HG02885 (cell line): ENCODE measurements around the gene KRTAP24-1.

Source experiments
- ATAC-seq: cut with Tn5 transposase; IDR thresholded peaks from one replicate; pipeline ENCODE4 v1.9.1; 2021; ENCODE audit warnings: mild to moderate bottlenecking; ENCODE audit not compliant: unreplicated experiment, poor library complexity

Gene KRTAP24-1, protein sequence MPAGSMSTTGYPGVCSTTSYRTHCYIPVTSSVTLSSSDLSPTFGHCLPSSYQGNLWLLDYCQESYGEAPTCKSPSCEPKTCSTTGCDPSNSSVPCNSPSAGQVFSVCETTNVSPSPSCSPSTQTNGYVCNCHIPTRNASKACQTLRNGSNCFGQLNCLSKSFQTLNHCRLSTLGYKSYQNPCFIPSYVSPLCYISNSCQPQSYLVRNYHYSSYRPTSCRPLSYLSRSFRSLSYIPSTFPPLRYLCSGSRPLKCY

DNA sequence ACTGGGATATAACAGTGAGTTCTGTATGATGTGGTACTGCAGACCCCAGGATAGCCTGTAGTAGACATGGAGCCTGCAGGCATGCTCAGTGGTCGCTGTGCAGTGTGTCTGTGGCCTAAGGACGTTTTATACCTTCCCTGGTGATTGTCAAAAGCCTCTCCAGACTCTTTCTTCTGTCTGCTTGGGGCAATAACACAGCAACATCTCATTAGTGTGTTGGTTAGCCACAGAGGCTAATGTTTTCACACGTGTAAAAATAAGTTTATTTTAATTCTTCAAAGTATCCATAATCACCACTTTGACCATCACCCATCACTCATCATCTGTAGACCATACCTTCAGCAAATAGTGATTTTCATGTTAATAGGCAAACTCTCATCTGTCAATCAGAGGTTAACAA, at the start of gene KRTAP24-1:
Gene KRTAP24-1 (minus strand): TSS at position 101 of the 400 bp plus-strand sequence. CDS start 18 bp downstream, at position 83.
- no peak for ATAC-seq

DNA sequence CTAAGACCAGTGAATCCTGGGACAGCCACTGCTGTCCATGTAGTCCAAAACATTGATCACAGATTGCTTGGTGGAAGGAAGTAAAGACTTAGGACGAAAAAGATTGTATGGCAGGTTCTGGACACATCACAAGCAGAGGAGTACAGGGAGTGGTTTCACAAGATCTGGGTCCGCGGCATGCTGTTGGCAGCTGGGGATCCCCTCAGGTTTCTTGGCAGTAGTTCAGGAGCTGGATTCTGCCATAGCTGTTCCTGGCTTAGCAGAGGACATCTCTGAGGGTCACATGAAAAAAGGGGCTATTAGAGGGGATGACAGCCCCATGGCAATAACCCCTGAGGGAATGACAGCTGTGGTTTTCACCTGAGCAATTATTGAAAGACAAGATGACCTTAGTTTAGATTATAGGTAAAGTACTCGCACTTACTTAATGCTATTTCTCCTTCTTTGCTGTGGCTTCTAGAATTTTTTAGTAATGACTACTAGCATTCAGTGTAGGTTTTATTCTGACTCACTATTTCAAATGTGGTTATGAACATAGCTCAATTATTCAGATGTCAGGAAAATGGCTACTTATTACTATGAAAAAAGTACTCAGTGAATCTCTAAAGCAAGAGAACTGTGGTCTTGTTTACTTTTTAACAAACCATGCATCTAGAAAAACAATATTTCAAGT, 46.6 kb upstream of the KRTAP24-1 start:
- no peak for ATAC-seq

DNA sequence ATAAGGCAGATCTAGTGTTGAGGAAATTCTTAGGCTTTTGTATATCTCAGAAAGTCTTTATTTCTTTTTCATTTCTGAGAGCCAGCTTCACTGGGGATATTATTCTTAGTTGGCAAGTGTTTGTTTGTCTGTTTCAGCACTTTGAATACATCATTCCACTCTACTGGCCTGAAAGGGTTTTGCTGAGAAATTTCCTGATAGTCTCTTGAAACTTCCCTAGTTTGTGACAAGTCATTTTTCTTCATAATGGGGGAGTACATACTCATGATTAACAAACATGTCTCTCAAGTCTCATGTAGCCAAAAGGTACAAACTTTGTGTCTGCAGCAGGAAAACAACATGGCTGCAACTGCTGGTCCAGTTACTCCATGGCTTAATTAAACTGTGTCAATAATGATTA, 43.6 kb upstream of the KRTAP24-1 start:
- no peak for ATAC-seq

DNA sequence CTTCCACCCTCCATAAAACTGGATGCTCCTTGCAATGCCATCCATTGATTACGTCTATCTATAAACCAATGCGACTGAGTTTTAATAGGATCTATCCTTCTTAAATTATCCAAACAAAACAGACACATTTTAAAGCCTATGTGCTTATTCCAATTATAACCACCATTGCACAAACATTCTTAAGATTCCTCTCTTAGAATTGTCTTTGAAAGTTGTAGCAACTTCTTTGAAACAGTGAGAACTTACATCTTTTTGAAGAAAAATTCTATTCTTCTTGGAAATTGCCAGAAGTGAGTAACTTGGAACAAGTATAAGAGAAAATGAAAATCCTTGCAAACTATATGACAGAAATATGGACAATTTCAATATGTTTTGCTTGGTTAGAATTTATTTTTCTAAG, 37.5 kb upstream of the KRTAP24-1 start, which contains the start of gene KRTAP26-1:
Gene KRTAP26-1 (minus strand): TSS at position 101 of the 400 bp plus-strand sequence. CDS start 280 bp downstream, outside the sequence.
- ATAC-seq: no peak

DNA sequence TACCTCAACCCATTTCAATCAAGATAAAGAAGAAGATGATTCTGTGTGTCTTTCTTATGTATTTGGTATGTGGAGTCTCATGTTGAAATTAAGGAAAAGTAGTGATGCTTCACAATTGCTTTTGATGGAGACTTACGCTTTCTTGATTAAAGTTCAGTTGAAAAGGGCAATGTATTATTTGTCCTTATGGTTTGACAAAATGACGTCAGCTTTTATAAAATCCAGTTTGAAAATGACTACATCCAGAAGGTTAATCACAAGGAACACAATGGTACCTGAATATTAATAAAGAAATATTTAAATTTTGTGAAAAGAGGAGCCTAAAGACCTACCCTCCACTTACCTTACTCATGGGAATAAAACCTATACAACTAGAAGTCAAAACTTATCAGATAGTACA, 33.0 kb upstream of the KRTAP24-1 start:
- ATAC-seq: no peak

DNA sequence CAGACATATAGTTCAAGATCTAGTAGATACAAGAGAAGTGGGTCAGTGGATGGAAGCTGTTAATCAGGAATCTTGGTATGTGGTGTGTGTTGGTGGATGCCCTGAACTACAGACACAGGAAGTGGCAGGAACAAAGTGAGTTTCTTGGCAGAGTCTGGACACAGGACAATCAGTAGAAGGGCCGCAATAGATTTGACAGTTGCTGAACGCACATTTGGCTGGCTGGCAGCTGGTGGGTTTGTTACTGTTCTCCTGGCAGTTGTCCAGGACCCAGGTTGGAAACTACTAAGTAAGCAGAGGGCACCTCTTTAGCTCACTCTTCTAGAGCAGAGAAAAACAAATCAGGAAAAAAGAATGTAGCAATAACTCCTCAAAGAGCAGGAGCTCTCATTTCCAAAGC, 24.1 kb upstream of the KRTAP24-1 start:
- ATAC-seq: no peak

DNA sequence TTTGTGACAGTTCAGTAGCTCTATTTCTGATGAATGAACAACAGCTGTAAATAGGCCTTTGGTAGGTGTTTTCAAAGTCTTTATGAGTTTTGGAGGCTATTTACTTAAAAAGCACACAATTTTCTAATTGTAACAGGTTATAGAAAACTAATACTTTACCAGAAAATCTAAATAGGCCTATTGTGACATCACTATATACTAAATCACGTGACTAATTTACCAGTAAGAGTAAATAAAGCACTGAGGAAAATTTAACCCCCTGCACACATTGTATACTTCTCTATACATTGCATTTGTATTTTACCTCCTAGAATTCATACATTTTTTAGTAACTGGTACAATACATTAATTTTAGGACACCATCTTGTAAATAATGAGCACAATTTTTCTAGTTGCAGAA, 22.4 kb upstream of the KRTAP24-1 start:
- ATAC-seq: no peak

DNA sequence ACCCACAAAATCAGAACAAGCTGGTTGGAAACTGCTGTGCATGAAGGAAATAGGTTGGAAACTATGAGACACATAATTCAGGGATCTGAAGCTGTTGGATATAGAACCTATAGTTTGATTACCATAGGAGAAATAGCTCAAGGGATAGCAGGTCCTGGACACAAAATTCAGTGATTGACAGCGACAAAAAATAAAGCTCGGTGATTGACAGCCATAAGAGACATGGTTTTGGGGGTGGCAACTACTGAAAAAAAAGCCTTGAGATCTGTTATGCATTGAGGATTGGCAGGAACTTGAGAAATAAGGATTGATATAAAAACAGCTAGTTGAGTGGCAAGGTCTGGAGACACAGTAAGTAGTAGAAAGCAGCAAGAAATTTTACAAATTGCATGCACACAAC, 6.5 kb upstream of the KRTAP24-1 start, which contains the start of gene KRTAP25-1:
Gene KRTAP25-1 (minus strand): TSS at position 300 of the 400 bp plus-strand sequence. CDS start 24 bp downstream, at position 276.
- ATAC-seq: no peak

DNA sequence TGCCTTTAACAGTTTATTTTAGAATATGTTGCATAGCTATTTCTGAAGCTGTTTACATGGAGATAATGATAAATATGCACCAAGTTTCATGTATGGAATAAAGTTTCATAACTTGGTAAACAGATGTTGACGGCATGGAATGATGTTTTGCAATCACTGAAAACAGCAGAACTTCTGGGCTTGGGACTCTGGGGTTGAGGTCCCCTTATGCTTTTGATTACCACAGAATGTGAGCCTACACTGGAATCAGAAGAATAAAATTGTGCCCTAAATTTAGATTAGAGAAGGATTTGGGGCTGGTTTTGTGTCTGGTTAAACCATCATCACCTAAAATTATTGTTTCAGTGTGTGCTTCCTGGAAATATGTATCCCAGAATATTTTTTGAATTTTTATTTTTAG, 11.1 kb downstream of the KRTAP24-1 start:
- no peak for ATAC-seq

DNA sequence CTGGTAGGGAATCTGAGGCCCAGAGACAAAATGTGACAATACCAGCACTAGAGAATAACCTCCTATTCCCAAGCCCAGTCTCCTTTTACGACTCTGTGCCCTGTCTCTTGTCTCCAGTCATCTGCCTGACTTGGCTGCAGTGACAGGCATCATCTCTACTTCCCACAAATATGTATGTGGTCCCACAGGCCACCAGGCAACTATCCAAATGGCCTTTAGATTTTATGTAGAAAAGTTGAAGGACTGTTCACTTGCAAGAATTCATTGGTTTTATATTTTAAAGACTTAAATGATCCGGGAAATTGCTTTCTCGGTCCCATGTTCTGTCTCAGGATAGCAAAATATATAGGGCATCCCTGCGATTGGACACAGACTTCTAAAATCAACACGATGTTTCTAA, 11.6 kb downstream of the KRTAP24-1 start:
- ATAC-seq: no peak

DNA sequence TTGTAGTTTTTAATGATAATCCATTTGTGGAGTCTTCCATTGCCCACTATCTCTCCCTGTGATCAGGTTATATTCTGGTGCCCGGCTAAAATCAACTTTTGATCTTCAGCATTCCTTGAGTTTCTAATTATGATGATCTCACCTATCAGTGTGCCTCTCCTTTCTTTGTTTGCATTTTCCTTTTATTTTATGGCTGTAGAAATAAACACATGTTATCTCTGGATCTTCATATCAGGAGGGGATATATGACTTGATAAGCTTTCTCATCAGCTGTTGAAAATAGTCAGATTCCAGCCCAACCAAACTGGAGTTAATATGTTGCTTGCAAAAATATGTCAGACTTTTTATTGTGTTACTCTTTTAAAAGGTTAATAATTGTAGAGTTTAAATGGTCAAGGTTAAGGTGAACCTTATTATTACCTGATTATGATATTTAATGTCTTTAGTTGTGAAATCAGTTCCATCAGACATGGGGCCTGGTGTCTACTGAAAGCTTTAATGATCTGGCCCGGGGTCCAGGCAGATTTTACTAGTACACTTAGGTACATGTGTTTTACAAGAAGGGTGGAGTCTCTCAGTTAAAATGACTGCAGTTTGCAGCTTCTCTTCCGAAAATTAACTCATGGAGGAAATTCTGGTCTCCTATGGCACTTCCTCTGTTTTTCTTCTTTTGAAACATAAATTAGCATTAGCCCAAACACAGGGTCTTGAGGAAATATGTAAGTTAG, 12.8 kb downstream of the KRTAP24-1 start:
- no peak for ATAC-seq

DNA sequence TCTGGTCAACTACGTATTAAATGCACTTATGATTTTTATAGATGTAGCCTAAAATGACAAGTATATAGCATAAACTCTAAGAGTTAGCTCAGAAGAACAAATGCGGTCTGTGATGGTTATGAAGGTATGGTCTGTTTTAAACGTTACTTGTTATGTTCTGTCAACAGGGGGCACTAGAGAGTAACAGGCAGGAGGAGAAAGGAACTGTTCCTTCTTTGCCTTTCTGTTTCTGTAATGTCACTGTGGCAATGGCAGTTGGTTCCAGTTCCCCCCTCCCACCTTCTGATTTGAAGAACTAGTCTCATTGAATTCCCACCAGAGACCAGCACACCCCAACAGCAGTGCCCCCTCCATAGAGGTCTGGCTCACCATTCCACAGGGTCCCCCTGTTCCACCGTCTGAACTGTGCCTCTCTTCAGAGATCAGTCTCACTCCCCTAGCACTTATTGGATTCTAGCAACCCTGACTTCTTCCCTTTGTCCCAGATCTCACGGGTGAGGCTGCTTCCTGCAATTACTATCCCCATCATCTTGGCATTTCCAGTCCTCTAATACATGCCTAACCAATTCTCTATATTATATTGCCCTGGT, 14.0 kb downstream of the KRTAP24-1 start:
- ATAC-seq: no peak

DNA sequence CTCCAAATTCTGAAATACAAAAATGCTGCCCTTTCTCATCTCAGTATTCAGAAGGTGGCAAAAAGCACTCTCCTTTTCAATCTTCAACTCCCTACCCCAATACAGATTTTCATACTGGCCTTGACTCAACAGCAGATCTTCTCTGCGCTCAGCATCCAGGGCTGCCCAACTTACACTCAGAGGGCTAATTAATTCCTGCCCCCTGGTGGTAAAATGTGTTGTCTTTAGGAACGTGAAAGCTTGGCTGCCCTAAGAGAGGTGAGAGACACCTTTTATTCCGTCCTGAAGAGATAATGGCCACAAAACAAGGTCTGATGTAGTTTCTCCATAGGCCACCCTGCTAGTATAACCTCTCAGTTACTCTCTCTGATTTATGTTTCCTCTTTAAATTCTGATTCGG, 25.0 kb downstream of the KRTAP24-1 start:
- ATAC-seq: no peak

DNA sequence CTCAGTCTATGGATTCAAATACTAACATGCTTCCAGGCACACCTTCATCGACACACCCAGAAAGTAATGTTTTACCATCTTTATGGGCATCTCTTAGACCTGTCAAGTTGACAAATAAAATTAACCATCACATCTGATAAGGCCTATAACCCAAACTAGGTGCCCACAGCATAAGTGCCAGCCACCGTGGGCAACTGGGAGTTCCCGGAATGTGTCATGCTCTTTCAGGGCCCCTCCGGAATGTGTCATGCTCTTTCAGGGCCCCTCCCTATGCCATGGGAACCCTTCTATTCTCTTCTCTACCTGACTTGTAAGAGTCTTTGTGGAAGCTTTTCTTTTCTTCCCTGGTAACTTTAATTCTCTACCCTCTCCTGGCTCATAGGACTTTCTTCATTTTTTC, 26.6 kb downstream of the KRTAP24-1 start:
- no peak for ATAC-seq

DNA sequence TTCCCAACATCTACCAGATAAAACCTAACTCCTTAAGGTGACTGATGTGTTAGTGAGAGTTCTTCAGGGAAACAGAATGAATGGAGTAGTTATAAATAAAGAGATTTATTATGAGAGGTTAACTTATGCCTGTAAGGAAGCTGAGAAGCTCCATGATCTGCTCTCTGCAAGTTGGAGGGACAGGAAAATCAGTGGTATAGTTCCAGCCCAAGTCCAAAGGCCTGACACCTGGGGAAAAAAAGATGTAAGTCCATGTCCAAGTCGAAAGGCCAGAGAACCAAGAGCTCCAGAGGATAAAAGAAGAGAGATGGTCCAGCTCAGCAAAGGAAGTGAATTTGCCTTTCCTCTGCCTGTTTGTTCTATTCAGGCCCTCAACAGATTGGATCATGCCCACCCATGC, 27.1 kb downstream of the KRTAP24-1 start:
- ATAC-seq: no peak

DNA sequence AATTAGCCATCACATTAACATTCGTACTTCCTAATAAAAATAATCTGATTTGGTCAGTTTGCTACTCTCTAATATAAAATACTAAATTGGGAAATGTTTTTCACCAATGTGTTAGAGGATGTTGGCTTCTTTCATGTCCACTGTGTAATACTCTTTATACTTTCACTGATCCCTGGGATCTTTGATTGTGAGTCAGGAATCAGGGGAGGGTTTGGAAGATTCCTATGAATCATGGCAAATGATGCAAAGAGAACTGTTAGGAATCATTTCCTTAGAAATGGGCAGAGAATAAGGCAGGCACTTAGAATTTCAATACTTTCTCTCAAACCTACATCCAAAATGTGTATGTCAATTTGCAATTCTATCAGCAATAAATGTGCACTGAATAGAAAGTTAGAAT, 31.0 kb downstream of the KRTAP24-1 start:
- ATAC-seq: no peak

DNA sequence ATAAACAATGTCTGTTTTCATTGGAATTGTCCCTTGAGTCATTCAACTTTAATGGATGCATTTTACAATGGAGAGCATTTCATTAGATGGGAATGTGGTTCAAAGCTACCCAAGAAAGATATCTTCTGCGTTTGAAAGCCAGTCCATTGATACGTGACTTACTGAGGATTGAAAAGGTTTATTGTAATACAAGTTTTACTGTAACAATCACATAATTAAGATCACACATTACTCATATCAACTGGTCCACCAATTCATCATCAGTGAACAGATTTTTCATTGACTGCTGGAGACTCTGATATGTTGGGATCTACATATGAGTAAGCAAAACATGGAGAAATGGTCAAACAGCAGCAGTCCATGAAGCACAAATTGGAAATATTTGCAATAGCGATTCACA, 32.8 kb downstream of the KRTAP24-1 start:
- ATAC-seq: no peak

DNA sequence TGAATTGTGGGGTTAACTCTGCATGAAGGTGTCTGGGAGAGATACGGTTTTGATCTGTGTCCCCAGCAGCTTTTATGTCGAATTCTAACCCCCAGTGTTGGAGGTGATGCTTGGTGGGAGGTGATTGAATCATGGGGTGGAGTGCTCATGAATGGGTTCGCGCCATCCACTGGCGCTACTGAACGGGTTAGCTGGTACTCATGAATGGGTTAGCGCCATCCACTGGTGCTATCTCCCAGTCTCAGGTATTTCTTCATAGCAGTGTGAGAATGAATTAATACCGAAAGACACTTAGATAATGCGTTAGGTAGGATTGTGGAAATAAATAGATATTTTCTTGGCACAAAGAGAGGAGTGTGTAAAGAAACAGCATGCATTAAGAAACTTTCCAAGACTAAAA, 33.9 kb downstream of the KRTAP24-1 start:
- ATAC-seq: no peak

DNA sequence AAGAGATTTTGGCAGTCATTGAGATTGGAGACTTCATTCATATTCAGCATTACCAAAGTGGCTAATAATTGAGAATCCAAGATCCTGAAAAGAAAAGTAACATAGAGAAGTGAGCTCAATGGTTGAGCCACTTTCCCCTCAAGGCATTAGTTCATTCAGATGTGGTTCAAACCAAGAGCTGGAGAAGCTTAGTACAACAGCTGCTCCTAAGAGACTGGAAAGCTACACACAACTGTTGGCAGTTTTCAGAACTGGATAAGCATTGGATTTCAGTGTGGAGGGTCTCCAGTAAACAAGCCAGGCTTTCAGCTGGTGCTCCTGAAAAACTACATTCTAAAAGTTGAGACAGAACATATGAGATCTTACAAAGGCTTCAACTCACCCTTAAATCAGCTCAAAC, 37.7 kb downstream of the KRTAP24-1 start:
- no peak for ATAC-seq

DNA sequence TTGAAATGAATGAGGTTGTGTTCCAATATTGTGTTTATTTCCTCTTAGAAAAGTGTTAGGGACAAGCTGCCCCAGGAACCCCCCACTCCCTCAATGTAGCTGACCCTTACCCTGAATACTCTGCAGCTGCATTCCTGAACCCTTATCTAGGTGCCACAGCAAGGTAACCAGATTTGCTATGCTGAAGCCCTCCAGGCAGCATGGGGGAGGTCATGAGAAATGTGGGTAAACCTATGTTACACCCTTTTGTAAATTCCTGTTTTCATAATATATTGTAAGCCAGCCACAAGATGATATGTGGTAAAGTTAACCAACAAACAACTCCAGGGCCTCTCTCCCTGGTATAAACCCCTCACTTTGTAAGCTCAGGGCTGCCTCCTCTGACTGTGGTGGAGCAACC, 39.1 kb downstream of the KRTAP24-1 start:
- no peak for ATAC-seq

DNA sequence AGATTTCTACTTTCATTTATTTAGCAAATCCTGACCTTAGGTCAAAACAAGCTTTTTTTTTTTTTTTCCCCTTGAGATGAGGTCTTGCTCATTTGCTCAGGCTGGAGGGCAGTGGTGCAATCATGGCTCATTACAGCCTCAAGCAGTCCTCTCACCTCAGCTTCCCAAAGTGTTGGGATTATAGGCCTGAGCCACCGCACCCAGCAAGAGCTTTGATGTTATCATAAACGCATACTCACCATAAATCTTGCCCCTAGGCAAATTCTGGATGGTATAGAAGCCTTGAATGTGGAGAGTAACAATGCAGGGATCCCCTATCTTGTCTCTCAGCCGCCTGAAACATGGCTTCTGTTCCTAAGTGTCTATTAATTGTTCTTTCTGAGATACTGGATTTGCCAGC, 42.1 kb downstream of the KRTAP24-1 start:
- ATAC-seq: no peak
